ENCODE measurements around the gene CCSER1. TPM values are rescaled to one million over a fixed set of nuclear protein-coding genes. Genes with fewer than 3 reads are reported as not detected.

Gene CCSER1
- total RNA-seq, 1 experiment from 2014 or later: 5.9 TPM

GRCh38 chr4:90757534-90758060, 630.4 kb downstream of the CCSER1 start:
- intact Hi-C loops (cut with micrococcal nuclease; ENCODE audit: unreplicated experiment): no loop called here
- Histone ChIP-seq H3K27ac (no peak overlapping the region), H3K9me3 (ENCODE audit: insufficient read depth, low read depth) (no peaks in the 10 kb centered on the region), H3K9me2 (ENCODE audit: insufficient read depth) (no peaks in the 10 kb centered on the region), H3K4me3 (no peak overlapping the region), H3F3A (ENCODE audit: insufficient read depth, low read depth) (no peaks in the 10 kb centered on the region), H4K20me1 (ENCODE audit: insufficient read depth) (no peaks in the 10 kb centered on the region), H3K79me2 (ENCODE audit: low read depth) (no peaks in the 10 kb centered on the region), H2AFZ (no peak overlapping the region), H3K4me2 (no peak overlapping the region), H3K27me3 (ENCODE audit: insufficient read depth, low read depth) (no peaks in the 10 kb centered on the region), H3K4me1 (replicated peaks; ENCODE audit: insufficient read depth) (no peaks in the 10 kb centered on the region), H3K36me3 (ENCODE audit: low read depth) (no peaks in the 10 kb centered on the region)
- no peak for DNase-seq
- TF ChIP-seq CTCF (conservative IDR thresholded peaks at IDR 0.05): no peak
- TF ChIP-seq EZH2 (IDR thresholded peaks at IDR 0.05; ENCODE audit: low read depth): no peak
- ChIA-PET CTCF (no interaction called here), POLR2A (ENCODE audit: unreplicated experiment) (no interaction called here)
- BruUV-seq (replicated peaks): no TSS peak

GRCh38 chr4:90760059-90760458, 632.9 kb downstream of the CCSER1 start:
- no peak overlapping the region for H3K27ac ChIP-seq
- ChIA-PET CTCF (no interaction called here), POLR2A (ENCODE audit: unreplicated experiment) (no interaction called here)
- H3K9me2 ChIP-seq (ENCODE audit: insufficient read depth): no peaks in the 10 kb centered on the region
- no peaks in the 10 kb centered on the region for H3K79me2 ChIP-seq (ENCODE audit: low read depth)
- H3K4me1 ChIP-seq (replicated peaks; ENCODE audit: insufficient read depth): no peaks in the 10 kb centered on the region
- intact Hi-C loops (cut with micrococcal nuclease; ENCODE audit: unreplicated experiment): no loop called here
- H3K36me3 ChIP-seq (ENCODE audit: low read depth): no peaks in the 10 kb centered on the region
- no peaks in the 10 kb centered on the region for H3K9me3 ChIP-seq (ENCODE audit: insufficient read depth, low read depth)
- DNase-seq: no peak
- no peaks in the 10 kb centered on the region for H3K27me3 ChIP-seq (ENCODE audit: insufficient read depth, low read depth)
- no peaks in the 10 kb centered on the region for H4K20me1 ChIP-seq (ENCODE audit: insufficient read depth)
- no peak overlapping the region for H2AFZ ChIP-seq
- TF ChIP-seq CTCF (conservative IDR thresholded peaks at IDR 0.05): no peak
- TF ChIP-seq EZH2 (IDR thresholded peaks at IDR 0.05; ENCODE audit: low read depth): no peak
- no TSS peak for BruUV-seq (replicated peaks)
- no peak overlapping the region for H3K4me2 ChIP-seq
- H3K4me3 ChIP-seq: no peak overlapping the region
- no peaks in the 10 kb centered on the region for H3F3A ChIP-seq (ENCODE audit: insufficient read depth, low read depth)

- no peak overlapping the region for H3K4me3 ChIP-seq
- no peak for TF ChIP-seq EZH2 (IDR thresholded peaks at IDR 0.05; ENCODE audit: low read depth)
- no peak for TF ChIP-seq CTCF (conservative IDR thresholded peaks at IDR 0.05)
- no peak overlapping the region for H2AFZ ChIP-seq
- H3K4me2 ChIP-seq: no peak overlapping the region
- no peak for DNase-seq
- no peaks in the 10 kb centered on the region for H3F3A ChIP-seq (ENCODE audit: insufficient read depth, low read depth)
- no peaks in the 10 kb centered on the region for H3K36me3 ChIP-seq (ENCODE audit: low read depth)
- ChIA-PET CTCF (no interaction called here), POLR2A (ENCODE audit: unreplicated experiment) (no interaction called here)
- BruUV-seq (replicated peaks): no TSS peak
- no peaks in the 10 kb centered on the region for H4K20me1 ChIP-seq (ENCODE audit: insufficient read depth)
- H3K9me2 ChIP-seq (ENCODE audit: insufficient read depth): no peaks in the 10 kb centered on the region
- H3K9me3 ChIP-seq (ENCODE audit: insufficient read depth, low read depth): no peaks in the 10 kb centered on the region
- no peaks in the 10 kb centered on the region for H3K79me2 ChIP-seq (ENCODE audit: low read depth)
- no peaks in the 10 kb centered on the region for H3K4me1 ChIP-seq (replicated peaks; ENCODE audit: insufficient read depth)
- intact Hi-C loops (cut with micrococcal nuclease; ENCODE audit: unreplicated experiment): no loop called here
- H3K27ac ChIP-seq: no peak overlapping the region
- H3K27me3 ChIP-seq (ENCODE audit: insufficient read depth, low read depth): no peaks in the 10 kb centered on the region
Measured at GRCh38 chr4:90766837-90767236, 639.6 kb downstream of the CCSER1 start.

All from PC-9 (cell line).